Immature natural killer cell (primary cell): ENCODE results near the gene ETNK2. TPM values are rescaled to one million over a fixed set of nuclear protein-coding genes. Genes with fewer than 3 reads are reported as not detected.

ENCODE experiments used
- DNase-seq, 3 donors: peaks; one replicate each; pipeline ENCODE4 v3.0.0; 2022; ENCODE audit warnings: mixed read lengths in 1 of 3
- H3K27ac Mint-ChIP-seq, 6 donors: one replicate each; pipeline ENCODE4 v1.8.0; 2020; ENCODE audit warnings: mixed read lengths in 6 of 6, mild to moderate bottlenecking in 5 of 6, inconsistent platforms in 4 of 6, moderate library complexity in 3 of 6
- H3K27me3 Mint-ChIP-seq, 3 donors: one replicate each; pipeline ENCODE4 v1.8.0; 2020 to 2021; ENCODE audit warnings: low read depth in 3 of 3, mild to moderate bottlenecking in 3 of 3, mixed read lengths in 3 of 3, moderate library complexity in 3 of 3, inconsistent platforms in 1 of 3
- H3K36me3 Mint-ChIP-seq, 3 donors: one replicate each; pipeline ENCODE4 v1.8.0; 2020; ENCODE audit warnings: mixed read lengths in 3 of 3, inconsistent platforms in 2 of 3, mild to moderate bottlenecking in 2 of 3
- H3K4me1 Mint-ChIP-seq, 2 donors: one replicate each; pipeline ENCODE4 v1.8.0; 2020; ENCODE audit warnings: inconsistent platforms in 2 of 2, mild to moderate bottlenecking in 2 of 2, mixed read lengths in 2 of 2, moderate library complexity in 1 of 2
- H3K4me3 Mint-ChIP-seq, 5 donors: one replicate each; pipeline ENCODE4 v1.8.0; 2020; ENCODE audit warnings: mild to moderate bottlenecking in 5 of 5, mixed read lengths in 5 of 5, inconsistent platforms in 3 of 5, moderate library complexity in 3 of 5
- H3K9me3 Mint-ChIP-seq, 6 donors: one replicate each; pipeline ENCODE4 v1.8.0; 2020; ENCODE audit warnings: mild to moderate bottlenecking in 6 of 6, mixed read lengths in 6 of 6, inconsistent platforms in 4 of 6, moderate library complexity in 3 of 6
- polyA plus RNA-seq, 3 donors: library from polyadenylated mRNA; unstranded; fragments of 300-500 nt; fragmentation: Illumina TruSeq; gene quantifications; one replicate each; pipeline ENCODE4 v1.2.3, GENCODE V29; 2021

Gene ETNK2
- polyA plus RNA-seq, 3 donors from 2014 or later: 1.4 to 4.8 (median 3.7) TPM

DNA sequence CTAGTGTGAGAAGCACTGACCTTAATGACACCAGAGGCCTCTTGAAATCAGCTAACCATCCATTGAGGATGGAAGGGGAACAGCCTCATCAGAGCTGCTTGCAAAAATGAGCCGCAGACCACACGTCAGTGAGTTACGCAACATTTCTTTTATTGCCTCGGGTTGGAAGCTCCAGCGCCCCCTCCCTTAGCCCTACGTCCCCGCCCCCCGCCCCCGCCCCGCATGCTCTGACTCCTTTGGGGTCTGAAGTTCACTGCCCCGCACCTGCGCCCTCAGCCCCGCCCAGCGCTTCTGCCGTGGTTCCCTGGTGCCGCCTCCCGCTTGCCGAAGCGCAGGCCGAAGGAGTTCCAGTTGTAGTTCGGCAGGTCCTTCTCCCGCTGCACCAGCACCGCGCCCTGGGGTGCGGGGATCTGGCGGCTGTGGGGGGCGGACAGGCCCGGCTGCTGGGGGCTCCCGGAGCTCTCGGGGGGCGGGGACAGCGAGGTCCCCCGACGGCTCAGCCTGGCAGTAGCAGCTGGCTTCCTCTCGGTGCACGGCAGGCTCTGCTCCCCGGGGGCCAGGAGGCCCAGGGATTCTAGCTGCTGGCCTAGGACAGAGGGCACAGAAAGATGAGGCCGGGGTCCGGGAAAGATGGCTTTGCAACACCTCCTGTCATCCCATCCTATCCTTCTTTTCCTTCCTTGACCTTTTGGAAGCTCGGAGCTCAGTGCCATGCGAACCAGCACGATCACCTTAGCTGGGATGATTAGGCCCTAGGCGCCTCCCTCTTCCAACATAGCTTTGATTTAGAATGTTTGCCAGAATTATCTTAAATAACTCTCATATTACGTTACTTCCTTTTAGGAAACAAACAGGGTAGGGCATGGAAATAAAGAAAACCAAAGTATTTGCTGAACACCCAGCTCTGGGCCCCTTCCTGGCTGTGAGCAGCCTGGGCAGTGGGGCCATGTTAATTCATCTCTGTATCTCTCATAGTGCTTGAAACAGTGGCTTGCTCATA is 38.7 kb upstream of the ETNK2 start:
- peaks cover 5 to 6% of the 10 kb centered on the region in 2 donors for H3K4me1 Mint-ChIP-seq
- peak overlapping the region in 2 of 5 donors; percentile 16 to 61 for H3K4me3 Mint-ChIP-seq
- H3K36me3 Mint-ChIP-seq: peaks cover 0 to 3% (median 0%) of the 10 kb centered on the region in 3 donors
- peaks cover 6 to 23% (median 13%) of the 10 kb centered on the region in 3 donors for H3K27me3 Mint-ChIP-seq
- no peak for DNase-seq
- no peak overlapping the region for H3K27ac Mint-ChIP-seq
- H3K9me3 Mint-ChIP-seq: peaks cover 0 to 2% (median 0%) of the 10 kb centered on the region in 6 donors

DNA sequence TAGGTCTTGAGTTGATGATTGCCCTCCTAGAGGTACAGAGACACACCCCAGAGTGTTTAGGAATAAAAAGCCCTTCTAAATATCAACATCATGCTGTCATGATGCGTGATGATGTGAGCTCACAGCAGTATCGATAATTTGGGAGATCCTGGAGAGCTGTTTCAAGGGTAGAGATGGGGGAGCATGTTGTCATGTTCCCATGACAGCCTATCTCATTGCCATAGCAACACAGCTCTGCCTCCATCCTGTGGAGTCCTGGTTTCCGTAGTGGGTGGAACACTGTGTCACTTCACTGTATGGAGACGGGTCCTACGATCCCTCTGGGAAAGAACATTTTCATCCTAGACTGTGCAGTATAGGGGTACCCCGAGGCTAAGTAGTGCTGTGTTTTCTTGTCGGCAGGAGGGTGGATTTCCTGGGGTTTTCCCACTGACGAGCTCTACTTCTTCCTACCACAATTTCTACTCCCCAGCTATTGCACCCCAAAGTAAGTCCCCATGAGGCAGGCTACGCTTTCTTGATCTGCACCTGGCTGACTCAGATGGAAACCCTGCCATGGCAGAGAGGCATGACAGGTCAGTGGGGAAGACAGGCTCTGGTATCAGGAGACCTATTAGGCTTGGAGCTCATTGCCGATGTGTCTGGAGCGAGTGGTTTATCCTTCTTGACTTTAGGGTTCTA is 37.3 kb upstream of the ETNK2 start:
- peaks cover 4 to 23% (median 15%) of the 10 kb centered on the region in 3 donors for H3K27me3 Mint-ChIP-seq
- H3K27ac Mint-ChIP-seq: no peak overlapping the region
- H3K36me3 Mint-ChIP-seq: peaks cover 0 to 3% (median 0%) of the 10 kb centered on the region in 3 donors
- no peak overlapping the region for H3K4me3 Mint-ChIP-seq
- no peak for DNase-seq
- peaks cover 0 to 2% (median 0%) of the 10 kb centered on the region in 6 donors for H3K9me3 Mint-ChIP-seq
- H3K4me1 Mint-ChIP-seq: peaks cover 3 to 6% of the 10 kb centered on the region in 2 donors

DNA sequence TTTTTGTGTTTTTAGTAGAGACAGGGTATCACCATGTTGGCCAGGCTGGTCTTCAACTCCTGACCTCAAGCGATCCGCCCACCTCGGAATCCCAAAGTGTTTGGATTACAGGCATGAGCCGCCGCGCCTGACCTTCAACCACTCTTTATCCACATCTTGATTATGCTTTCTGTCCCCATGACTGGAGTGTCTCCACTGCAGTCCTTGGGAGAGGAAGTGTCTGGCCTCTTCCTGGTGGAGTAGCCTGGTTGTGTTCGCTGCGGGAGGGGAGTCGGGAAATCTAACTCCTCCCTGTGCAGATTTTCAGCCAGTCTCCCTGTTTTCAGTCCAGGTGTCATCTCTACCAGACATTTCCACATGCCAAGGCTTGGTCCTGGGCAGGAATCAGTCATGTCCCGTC is 34.8 kb upstream of the ETNK2 start:
- H3K36me3 Mint-ChIP-seq: peaks cover 0 to 3% (median 0%) of the 10 kb centered on the region in 3 donors
- H3K4me1 Mint-ChIP-seq: peaks cover 3 to 6% of the 10 kb centered on the region in 2 donors
- peaks cover 6 to 19% (median 17%) of the 10 kb centered on the region in 3 donors for H3K27me3 Mint-ChIP-seq
- peaks cover 0 to 2% (median 0%) of the 10 kb centered on the region in 6 donors for H3K9me3 Mint-ChIP-seq
- H3K4me3 Mint-ChIP-seq: no peak overlapping the region
- no peak overlapping the region for H3K27ac Mint-ChIP-seq
- DNase-seq: no peak

DNA sequence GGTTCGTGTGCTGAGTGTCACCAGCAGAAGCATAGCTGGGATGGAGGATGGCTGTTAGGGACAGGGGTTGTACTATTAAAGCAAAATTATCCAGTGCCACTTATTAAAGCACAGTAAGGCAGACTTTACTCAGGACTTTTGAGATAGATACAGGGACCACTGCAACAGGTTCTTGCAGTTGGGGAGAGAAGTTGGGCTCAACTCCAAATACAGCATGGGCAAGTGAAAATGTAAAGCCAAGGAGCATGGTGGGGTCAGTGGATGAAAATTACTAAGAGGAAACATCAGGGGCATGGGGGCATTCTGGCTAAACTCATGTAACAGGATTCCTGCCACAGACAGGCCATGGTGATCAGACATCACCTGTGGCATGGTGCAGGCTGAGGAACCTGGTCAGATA is 29.3 kb upstream of the ETNK2 start:
- Mint-ChIP-seq H3K9me3 (peaks cover 0 to 1% (median 0%) of the 10 kb centered on the region in 6 donors), H3K27ac (no peak overlapping the region), H3K4me3 (no peak overlapping the region), H3K4me1 (no peaks in the 10 kb centered on the region), H3K27me3 (peaks cover 0 to 6% (median 1%) of the 10 kb centered on the region in 3 donors), H3K36me3 (no peaks in the 10 kb centered on the region)
- DNase-seq: no peak

DNA sequence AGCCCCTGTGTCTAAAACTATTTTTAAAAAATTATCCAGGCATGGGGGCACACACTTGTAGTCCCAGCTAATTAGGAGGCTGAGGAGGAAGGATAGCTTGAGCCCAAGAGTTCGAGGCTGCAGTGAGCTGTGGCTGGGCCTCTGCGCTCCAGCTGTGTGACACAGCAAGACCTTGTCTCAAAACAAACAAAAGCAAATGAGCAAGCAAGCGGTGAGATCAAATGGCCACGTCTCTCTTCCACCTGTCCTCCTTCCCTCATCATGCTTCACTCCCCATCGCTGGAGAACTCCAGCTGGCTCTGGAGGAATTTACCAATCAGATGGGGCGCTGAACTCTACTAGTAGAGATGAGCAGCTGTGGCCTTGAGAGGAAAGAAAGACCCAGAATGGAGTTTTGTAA is 28.3 kb upstream of the ETNK2 start:
- Mint-ChIP-seq H3K36me3 (no peaks in the 10 kb centered on the region), H3K4me1 (no peaks in the 10 kb centered on the region), H3K9me3 (peaks cover 0 to 1% (median 0%) of the 10 kb centered on the region in 6 donors), H3K4me3 (no peak overlapping the region), H3K27ac (no peak overlapping the region), H3K27me3 (peaks cover 0 to 6% (median 1%) of the 10 kb centered on the region in 3 donors)
- DNase-seq: no peak

DNA sequence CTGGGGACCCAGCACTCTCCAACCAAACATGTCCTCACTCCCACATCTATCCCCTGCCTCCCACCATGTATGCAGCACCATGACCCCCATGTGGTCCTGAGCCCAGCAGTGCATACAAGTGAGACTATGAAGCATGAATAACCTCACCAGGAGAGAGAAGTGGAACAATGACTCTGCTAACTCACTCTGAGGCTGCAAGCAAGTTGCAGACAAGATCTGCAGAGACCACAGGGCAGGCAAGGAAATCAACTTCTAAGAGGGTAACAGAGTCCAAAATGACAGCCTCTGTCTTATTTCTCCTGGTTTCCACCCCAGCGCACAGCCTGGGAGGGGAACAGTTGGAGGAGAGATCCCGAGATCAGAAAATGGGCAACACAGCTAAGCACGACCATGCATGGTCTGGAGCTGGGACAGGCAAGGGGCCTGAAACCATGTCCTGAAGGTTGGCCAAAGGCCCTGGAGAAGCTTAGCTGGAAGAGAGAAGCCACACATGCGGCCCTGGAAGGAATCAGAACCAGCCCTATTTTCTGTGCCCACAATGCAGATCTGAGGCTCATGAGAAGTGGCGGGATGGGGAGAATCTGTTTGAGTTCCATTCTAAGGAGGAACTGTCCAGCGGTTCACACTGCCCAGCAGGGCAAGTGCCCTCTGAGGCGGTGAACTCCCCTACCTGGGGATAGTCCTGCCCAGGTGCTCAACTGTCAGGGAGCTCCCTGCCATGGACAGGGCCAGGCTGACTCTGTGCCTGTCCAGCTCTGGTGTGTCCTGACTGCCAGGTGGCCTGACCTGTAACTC is 26.8 kb upstream of the ETNK2 start:
- no peaks in the 10 kb centered on the region for H3K4me1 Mint-ChIP-seq
- H3K4me3 Mint-ChIP-seq: no peak overlapping the region
- no peak overlapping the region for H3K27ac Mint-ChIP-seq
- H3K9me3 Mint-ChIP-seq: peaks cover 0 to 2% (median 0%) of the 10 kb centered on the region in 6 donors
- peaks cover 0 to 4% (median 2%) of the 10 kb centered on the region in 3 donors for H3K27me3 Mint-ChIP-seq
- no peaks in the 10 kb centered on the region for H3K36me3 Mint-ChIP-seq
- no peak for DNase-seq

DNA sequence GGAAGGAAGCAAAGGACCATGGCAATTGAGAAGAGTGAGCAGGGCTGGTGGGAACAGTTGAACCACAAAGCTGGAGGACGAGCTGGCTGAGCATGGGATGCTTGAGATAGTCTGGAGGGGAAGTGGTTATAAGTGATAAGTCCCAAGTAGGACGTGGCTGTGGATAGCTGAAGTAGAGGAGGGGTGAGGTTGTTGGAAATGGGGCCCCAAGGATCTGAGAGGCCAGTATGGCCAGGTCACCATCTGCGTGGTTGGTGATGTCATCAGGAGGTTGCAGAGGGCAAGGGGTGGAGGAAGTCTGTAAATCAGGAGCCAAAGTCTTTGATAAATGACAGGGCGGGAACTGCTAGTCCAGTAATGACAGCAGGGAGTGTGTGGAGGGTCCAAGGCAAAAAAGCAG is 25.3 kb upstream of the ETNK2 start:
- Mint-ChIP-seq H3K4me1 (no peaks in the 10 kb centered on the region), H3K4me3 (no peak overlapping the region), H3K27me3 (peaks cover 0 to 7% (median 2%) of the 10 kb centered on the region in 3 donors), H3K27ac (no peak overlapping the region), H3K9me3 (peaks cover 0 to 9% (median 2%) of the 10 kb centered on the region in 6 donors), H3K36me3 (no peaks in the 10 kb centered on the region)
- no peak for DNase-seq

DNA sequence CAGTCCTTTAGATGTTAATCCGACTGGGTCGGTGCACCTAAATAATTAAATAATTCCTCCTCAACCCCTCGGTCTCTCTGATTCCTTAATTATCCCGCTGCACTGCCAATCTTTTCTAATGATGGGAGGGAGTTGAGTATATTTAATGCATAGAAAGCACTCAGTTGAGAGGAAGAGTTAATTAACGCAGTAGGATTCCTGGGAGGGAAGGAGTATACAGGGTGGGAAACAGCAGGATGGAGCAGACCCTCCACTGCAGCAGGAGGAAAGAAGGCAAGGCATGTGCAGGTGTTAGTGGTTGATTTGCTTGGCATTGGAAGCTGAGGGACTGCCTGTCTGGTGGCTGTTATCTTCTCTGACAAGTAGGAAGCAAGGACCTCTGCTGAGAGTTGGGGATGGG is 24.2 kb upstream of the ETNK2 start:
- no peak overlapping the region for H3K4me3 Mint-ChIP-seq
- peaks cover 0 to 7% (median 2%) of the 10 kb centered on the region in 3 donors for H3K27me3 Mint-ChIP-seq
- H3K4me1 Mint-ChIP-seq: no peaks in the 10 kb centered on the region
- no peak overlapping the region for H3K27ac Mint-ChIP-seq
- no peak for DNase-seq
- H3K9me3 Mint-ChIP-seq: peaks cover 5 to 12% (median 9%) of the 10 kb centered on the region in 6 donors
- peaks cover 0 to 3% (median 0%) of the 10 kb centered on the region in 3 donors for H3K36me3 Mint-ChIP-seq

DNA sequence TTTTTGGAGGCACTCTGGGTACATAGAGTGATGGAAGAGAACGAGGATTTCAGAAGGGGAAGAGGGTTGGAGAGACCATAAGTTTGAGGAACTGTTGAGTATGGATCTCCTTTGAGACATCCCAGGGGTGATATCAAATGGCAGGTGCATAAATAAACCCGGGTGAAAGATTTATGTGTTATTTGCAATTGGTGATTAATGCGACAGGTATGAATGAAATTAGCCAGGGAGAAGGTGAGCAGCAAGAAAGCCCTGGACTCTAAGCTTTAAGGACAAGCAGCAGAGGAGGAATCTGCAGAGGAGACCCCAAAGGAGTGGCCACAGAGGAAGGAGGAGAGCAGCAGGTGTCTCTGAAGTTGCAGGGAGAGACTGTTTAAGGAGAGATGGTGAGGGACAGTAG is 23.1 kb upstream of the ETNK2 start:
- Mint-ChIP-seq H3K27me3 (peaks cover 0 to 7% (median 4%) of the 10 kb centered on the region in 3 donors), H3K4me3 (no peak overlapping the region), H3K9me3 (peaks cover 15 to 23% (median 19%) of the 10 kb centered on the region in 6 donors), H3K27ac (no peak overlapping the region), H3K4me1 (no peaks in the 10 kb centered on the region), H3K36me3 (peaks cover 0 to 7% (median 0%) of the 10 kb centered on the region in 3 donors)
- DNase-seq: no peak

DNA sequence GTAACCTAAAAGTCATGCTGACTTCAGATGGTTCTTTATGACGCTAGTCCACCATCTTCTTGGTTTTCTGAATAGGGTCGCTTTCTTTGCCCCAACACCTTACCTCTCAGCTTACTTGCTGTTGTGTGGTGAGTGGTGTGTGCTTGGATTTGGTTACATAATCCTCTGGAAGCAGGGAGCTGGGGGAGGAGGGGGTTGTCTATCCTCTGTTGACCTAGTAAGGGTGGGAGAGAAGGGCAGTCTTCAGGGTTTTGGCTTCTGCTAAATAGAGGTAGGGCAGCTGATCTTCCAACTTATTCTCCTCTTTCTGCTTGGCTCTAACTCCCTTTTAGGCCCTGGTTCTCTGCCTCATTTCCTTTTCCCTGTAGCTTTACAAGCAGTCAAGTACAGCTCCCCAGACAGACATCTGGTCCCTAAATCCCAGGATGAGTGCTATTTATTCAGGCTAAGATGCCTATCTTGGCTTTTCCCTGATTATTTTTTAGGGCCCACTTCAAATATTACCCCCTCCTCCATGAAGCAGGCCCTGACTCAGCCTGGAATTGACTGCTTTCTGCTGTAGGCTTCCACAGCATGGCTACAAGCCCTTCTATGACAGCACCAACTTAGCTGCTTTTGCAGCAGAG is 20.7 kb upstream of the ETNK2 start:
- no peaks in the 10 kb centered on the region for H3K4me1 Mint-ChIP-seq
- H3K9me3 Mint-ChIP-seq: peaks cover 24 to 44% (median 35%) of the 10 kb centered on the region in 6 donors
- H3K27ac Mint-ChIP-seq: no peak overlapping the region
- no peak overlapping the region for H3K4me3 Mint-ChIP-seq
- peaks cover 0 to 7% (median 6%) of the 10 kb centered on the region in 3 donors for H3K27me3 Mint-ChIP-seq
- peaks cover 0 to 7% (median 4%) of the 10 kb centered on the region in 3 donors for H3K36me3 Mint-ChIP-seq
- no peak for DNase-seq

DNA sequence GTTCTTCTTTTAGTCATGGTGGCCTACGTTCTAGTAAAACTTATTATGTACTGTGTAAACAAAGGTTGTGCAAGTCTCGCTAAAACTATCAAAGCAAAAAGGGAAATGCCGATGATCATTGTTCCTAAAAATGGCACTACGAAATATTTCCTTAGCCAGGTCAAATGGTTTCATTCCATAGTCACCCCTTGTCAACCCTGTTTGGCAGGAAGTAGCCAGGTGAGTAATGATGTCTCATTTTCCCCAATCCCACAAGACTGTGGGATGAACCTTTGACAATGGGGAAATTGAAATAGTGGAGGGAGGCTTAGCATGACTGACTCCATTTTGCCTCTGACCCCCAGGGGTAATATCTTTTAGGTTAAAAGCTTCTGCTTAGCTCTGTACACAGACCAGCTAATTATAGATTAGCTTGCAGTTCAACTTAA is 19.9 kb upstream of the ETNK2 start:
- Mint-ChIP-seq H3K4me3 (no peak overlapping the region), H3K9me3 (peaks cover 24 to 44% (median 35%) of the 10 kb centered on the region in 6 donors), H3K27ac (no peak overlapping the region), H3K27me3 (peaks cover 0 to 7% (median 7%) of the 10 kb centered on the region in 3 donors), H3K4me1 (no peaks in the 10 kb centered on the region), H3K36me3 (peaks cover 0 to 7% (median 4%) of the 10 kb centered on the region in 3 donors)
- DNase-seq: no peak

DNA sequence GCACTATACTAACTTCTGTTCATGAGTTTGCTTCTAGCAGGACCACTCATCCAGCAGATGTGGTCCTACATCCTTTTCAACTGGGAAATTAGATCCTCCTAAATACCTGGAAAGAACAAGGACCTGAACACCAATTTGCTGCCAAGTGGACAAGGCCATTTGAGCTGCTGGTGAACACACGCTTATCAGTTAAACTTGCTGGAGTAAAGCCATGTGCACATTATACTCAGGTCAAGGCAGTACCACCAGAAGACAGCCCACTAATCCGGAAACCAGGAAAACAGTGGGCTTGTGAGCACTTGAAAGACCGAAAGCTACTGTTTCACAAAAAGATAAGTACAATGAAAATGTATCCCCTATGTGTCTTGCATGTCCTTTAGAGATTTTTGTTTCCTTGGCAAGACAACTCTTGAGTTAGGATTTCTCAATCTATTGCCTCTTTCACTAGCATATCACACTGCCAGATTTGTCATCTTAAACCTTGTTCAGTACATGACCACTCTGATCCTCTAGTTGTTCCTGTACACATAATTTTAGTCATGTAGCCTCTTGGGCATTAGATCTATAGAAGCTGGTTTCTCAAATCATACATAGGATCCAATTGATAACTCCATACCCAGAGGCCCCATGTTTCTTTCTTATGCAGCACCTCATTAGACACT is 18.8 kb upstream of the ETNK2 start:
- Mint-ChIP-seq H3K9me3 (peaks cover 24 to 44% (median 35%) of the 10 kb centered on the region in 6 donors), H3K27me3 (peaks cover 0 to 12% (median 7%) of the 10 kb centered on the region in 3 donors), H3K27ac (no peak overlapping the region), H3K4me3 (no peak overlapping the region), H3K4me1 (no peaks in the 10 kb centered on the region), H3K36me3 (peaks cover 0 to 7% (median 4%) of the 10 kb centered on the region in 3 donors)
- DNase-seq: no peak
